ENCODE measurements around the gene EZH2. TPM values are rescaled to one million over a fixed set of nuclear protein-coding genes. Genes with fewer than 3 reads are reported as not detected.

The EZH2 gene
- polyA plus RNA-seq, 6 donors from 2014 or later = 1.6 to 4.2 (median 3.0) TPM

GRCh38 chr7:148804343-148805235, 79.5 kb downstream of the EZH2 start:
- Mint-ChIP-seq H3K9me3 (no peaks in the 10 kb centered on the region), H3K4me3 (no peak overlapping the region), H3K27ac (peak overlapping the region in 2 of 6 donors; percentile 31 to 50), H3K4me1 (peaks cover 0 to 1% (median 0%) of the 10 kb centered on the region in 3 donors), H3K36me3 (peaks cover 11 to 12% of the 10 kb centered on the region in 2 donors), H3K27me3 (no peaks in the 10 kb centered on the region)
- DNase-seq = no peak
- no peak for ATAC-seq (ENCODE audit: low read depth in 2 of 2)

- no peak overlapping the region for H3K4me3 Mint-ChIP-seq
- no peaks in the 10 kb centered on the region for H3K9me3 Mint-ChIP-seq
- no peaks in the 10 kb centered on the region for H3K4me1 Mint-ChIP-seq
- H3K36me3 Mint-ChIP-seq = peaks cover 25 to 27% of the 10 kb centered on the region in 2 donors
- DNase-seq = no peak
- H3K27ac Mint-ChIP-seq = peak overlapping the region in 1 of 6 donors; percentile 20
- H3K27me3 Mint-ChIP-seq = no peaks in the 10 kb centered on the region
- no peak for ATAC-seq (ENCODE audit: low read depth in 2 of 2)
These were observed 81.0 kb downstream of the EZH2 start for GRCh38 chr7:148803094-148803493.

- no peak overlapping the region for H3K27ac Mint-ChIP-seq
- no peak overlapping the region for H3K4me3 Mint-ChIP-seq
- H3K9me3 Mint-ChIP-seq = no peaks in the 10 kb centered on the region
- peaks cover 26 to 28% of the 10 kb centered on the region in 2 donors for H3K36me3 Mint-ChIP-seq
- DNase-seq = no peak
- no peaks in the 10 kb centered on the region for H3K27me3 Mint-ChIP-seq
- no peaks in the 10 kb centered on the region for H3K4me1 Mint-ChIP-seq
- no peak for ATAC-seq (ENCODE audit: low read depth in 2 of 2)
These were observed 82.0 kb downstream of the EZH2 start for GRCh38 chr7:148802101-148802493.

GRCh38 chr7:148800677-148801076, 83.4 kb downstream of the EZH2 start:
- Mint-ChIP-seq H3K4me1 (no peaks in the 10 kb centered on the region), H3K36me3 (peaks cover 26 to 28% of the 10 kb centered on the region in 2 donors), H3K27ac (peak overlapping the region in 1 of 6 donors; percentile 43), H3K9me3 (no peaks in the 10 kb centered on the region), H3K27me3 (no peaks in the 10 kb centered on the region), H3K4me3 (no peak overlapping the region)
- no peak for DNase-seq
- no peak for ATAC-seq (ENCODE audit: low read depth in 2 of 2)

- Mint-ChIP-seq H3K4me1 (no peaks in the 10 kb centered on the region), H3K4me3 (no peak overlapping the region), H3K27ac (peak overlapping the region in 2 of 6 donors; percentile 43 to 63), H3K9me3 (no peaks in the 10 kb centered on the region), H3K27me3 (no peaks in the 10 kb centered on the region), H3K36me3 (peaks cover 26 to 28% of the 10 kb centered on the region in 2 donors)
- ATAC-seq (ENCODE audit: low read depth in 2 of 2) (no peak), DNase-seq (no peak)
These were observed 84.1 kb downstream of the EZH2 start for GRCh38 chr7:148799893-148800555.

- no peak for DNase-seq
- Mint-ChIP-seq H3K4me1 (no peaks in the 10 kb centered on the region), H3K27me3 (no peaks in the 10 kb centered on the region), H3K9me3 (no peaks in the 10 kb centered on the region), H3K27ac (no peak overlapping the region), H3K36me3 (peaks cover 35 to 40% of the 10 kb centered on the region in 2 donors), H3K4me3 (no peak overlapping the region)
- ATAC-seq (ENCODE audit: low read depth in 2 of 2) = no peak
These were observed 87.2 kb downstream of the EZH2 start for GRCh38 chr7:148796841-148797240.

GRCh38 chr7:148794476-148794875, 89.6 kb downstream of the EZH2 start:
- peaks cover 24 to 45% of the 10 kb centered on the region in 2 donors for H3K36me3 Mint-ChIP-seq
- DNase-seq (no peak), ATAC-seq (ENCODE audit: low read depth in 2 of 2) (no peak)
- no peak overlapping the region for H3K27ac Mint-ChIP-seq
- no peaks in the 10 kb centered on the region for H3K9me3 Mint-ChIP-seq
- H3K4me1 Mint-ChIP-seq = no peaks in the 10 kb centered on the region
- H3K4me3 Mint-ChIP-seq = no peak overlapping the region
- no peaks in the 10 kb centered on the region for H3K27me3 Mint-ChIP-seq

GRCh38 chr7:148793590-148793989, 90.5 kb downstream of the EZH2 start:
- H3K36me3 Mint-ChIP-seq = peaks cover 15 to 44% of the 10 kb centered on the region in 2 donors
- H3K27me3 Mint-ChIP-seq = no peaks in the 10 kb centered on the region
- no peak for DNase-seq
- H3K4me1 Mint-ChIP-seq = no peaks in the 10 kb centered on the region
- no peak overlapping the region for H3K4me3 Mint-ChIP-seq
- no peak overlapping the region for H3K27ac Mint-ChIP-seq
- no peaks in the 10 kb centered on the region for H3K9me3 Mint-ChIP-seq
- no peak for ATAC-seq (ENCODE audit: low read depth in 2 of 2)

GRCh38 chr7:148791546-148791945, 92.5 kb downstream of the EZH2 start:
- H3K4me3 Mint-ChIP-seq = no peak overlapping the region
- no peak for ATAC-seq (ENCODE audit: low read depth in 2 of 2)
- no peaks in the 10 kb centered on the region for H3K9me3 Mint-ChIP-seq
- DNase-seq = no peak
- peaks cover 17 to 41% of the 10 kb centered on the region in 2 donors for H3K36me3 Mint-ChIP-seq
- H3K27me3 Mint-ChIP-seq = no peaks in the 10 kb centered on the region
- H3K27ac Mint-ChIP-seq = peak overlapping the region in 1 of 6 donors; percentile 52
- no peaks in the 10 kb centered on the region for H3K4me1 Mint-ChIP-seq

- Mint-ChIP-seq H3K27ac (no peak overlapping the region), H3K36me3 (peaks cover 17 to 42% of the 10 kb centered on the region in 2 donors), H3K9me3 (no peaks in the 10 kb centered on the region), H3K27me3 (no peaks in the 10 kb centered on the region), H3K4me3 (no peak overlapping the region), H3K4me1 (no peaks in the 10 kb centered on the region)
- DNase-seq (no peak), ATAC-seq (ENCODE audit: low read depth in 2 of 2) (no peak)
These were observed 93.2 kb downstream of the EZH2 start for GRCh38 chr7:148790850-148791249.

GRCh38 chr7:148790131-148790726, 93.9 kb downstream of the EZH2 start:
- DNase-seq (no peak), ATAC-seq (ENCODE audit: low read depth in 2 of 2) (no peak)
- Mint-ChIP-seq H3K4me3 (no peak overlapping the region), H3K27ac (peak overlapping the region in 1 of 6 donors; percentile 66), H3K4me1 (no peaks in the 10 kb centered on the region), H3K36me3 (peaks cover 17 to 46% of the 10 kb centered on the region in 2 donors), H3K9me3 (no peaks in the 10 kb centered on the region), H3K27me3 (no peaks in the 10 kb centered on the region)

- Mint-ChIP-seq H3K36me3 (peaks cover 19 to 46% of the 10 kb centered on the region in 2 donors), H3K27ac (peak overlapping the region in 1 of 6 donors; percentile 71), H3K4me1 (no peaks in the 10 kb centered on the region), H3K27me3 (no peaks in the 10 kb centered on the region), H3K4me3 (no peak overlapping the region), H3K9me3 (no peaks in the 10 kb centered on the region)
- DNase-seq (no peak), ATAC-seq (ENCODE audit: low read depth in 2 of 2) (no peak)
These were observed 94.9 kb downstream of the EZH2 start for GRCh38 chr7:148789220-148789619.

- no peak for DNase-seq
- Mint-ChIP-seq H3K4me1 (peaks cover 0 to 3% (median 0%) of the 10 kb centered on the region in 3 donors), H3K27me3 (no peaks in the 10 kb centered on the region), H3K27ac (peak overlapping the region in 1 of 6 donors; percentile 47), H3K9me3 (no peaks in the 10 kb centered on the region), H3K36me3 (peaks cover 23 to 49% of the 10 kb centered on the region in 2 donors), H3K4me3 (no peak overlapping the region)
- ATAC-seq (ENCODE audit: low read depth in 2 of 2) = no peak
These were observed 96.4 kb downstream of the EZH2 start for GRCh38 chr7:148787571-148788295.
